Astrocyte (in vitro differentiated cells and primary cell): ENCODE measurements around the gene CD7.

ENCODE experiments used
- EZH2 ChIP-seq: IDR thresholded peaks from 2 replicates; pipeline ENCODE4 v1.6.1; 2012; ENCODE audit warnings: mild to moderate bottlenecking, low read length, inconsistent platforms; ENCODE audit not compliant: insufficient read depth
- TF ChIP-seq, protein P1 (sequence below): IDR thresholded peaks from 2 replicates; pipeline ENCODE4 v1.5.1; 2011; ENCODE audit warnings: low read depth, mild to moderate bottlenecking, inconsistent platforms, low read length, moderate library complexity; ENCODE audit not compliant: insufficient read depth

DNA sequence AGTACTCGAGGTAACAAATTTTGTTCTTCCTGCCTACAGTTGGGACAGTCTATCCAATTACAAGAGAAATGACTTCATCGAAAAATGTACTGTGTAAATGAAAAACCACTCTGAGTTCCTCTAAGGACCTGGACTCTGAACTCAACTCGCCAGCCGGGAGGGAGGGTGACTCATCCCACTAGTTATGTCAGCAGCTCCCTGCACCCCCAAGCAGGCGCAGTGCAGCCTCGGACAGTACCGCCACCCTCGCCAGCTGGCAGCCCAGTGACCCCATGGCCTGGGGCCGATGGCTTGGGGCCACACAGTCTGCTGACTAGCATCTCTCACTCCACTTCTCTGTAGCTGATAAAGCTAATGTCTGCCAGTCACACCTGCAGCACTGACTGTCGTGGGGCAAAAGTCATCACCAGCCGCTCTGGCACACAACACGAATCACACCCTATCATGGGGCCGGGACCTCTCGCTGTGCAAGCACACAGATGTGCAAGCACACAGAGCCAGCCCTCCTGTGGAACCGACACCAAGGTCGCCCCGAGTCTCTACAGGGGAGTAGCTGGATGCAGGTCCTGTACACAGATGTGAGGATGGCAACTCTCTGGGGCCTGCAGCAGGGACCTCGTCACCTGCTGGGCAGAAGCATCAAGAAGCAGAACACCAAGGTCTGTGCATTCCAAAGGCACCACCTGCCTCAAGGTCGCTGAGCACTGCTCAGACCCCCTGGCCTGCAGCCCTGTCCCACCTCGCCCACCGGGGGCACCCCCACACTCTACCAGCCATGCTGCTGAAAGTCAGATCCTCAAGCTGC is 49.6 kb downstream of the CD7 start:
- TF ChIP-seq, protein P1, sequence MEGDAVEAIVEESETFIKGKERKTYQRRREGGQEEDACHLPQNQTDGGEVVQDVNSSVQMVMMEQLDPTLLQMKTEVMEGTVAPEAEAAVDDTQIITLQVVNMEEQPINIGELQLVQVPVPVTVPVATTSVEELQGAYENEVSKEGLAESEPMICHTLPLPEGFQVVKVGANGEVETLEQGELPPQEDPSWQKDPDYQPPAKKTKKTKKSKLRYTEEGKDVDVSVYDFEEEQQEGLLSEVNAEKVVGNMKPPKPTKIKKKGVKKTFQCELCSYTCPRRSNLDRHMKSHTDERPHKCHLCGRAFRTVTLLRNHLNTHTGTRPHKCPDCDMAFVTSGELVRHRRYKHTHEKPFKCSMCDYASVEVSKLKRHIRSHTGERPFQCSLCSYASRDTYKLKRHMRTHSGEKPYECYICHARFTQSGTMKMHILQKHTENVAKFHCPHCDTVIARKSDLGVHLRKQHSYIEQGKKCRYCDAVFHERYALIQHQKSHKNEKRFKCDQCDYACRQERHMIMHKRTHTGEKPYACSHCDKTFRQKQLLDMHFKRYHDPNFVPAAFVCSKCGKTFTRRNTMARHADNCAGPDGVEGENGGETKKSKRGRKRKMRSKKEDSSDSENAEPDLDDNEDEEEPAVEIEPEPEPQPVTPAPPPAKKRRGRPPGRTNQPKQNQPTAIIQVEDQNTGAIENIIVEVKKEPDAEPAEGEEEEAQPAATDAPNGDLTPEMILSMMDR = no peak
- no peak for TF ChIP-seq EZH2
